Heart left ventricle (tissue), 16 donors: Measurements from ENCODE around the gene PCSK2. TPM values are rescaled to one million over a fixed set of nuclear protein-coding genes. Genes with fewer than 3 reads are reported as not detected.

Source experiments
- ATAC-seq, 4 donors: fragments of 200-7000 bp; cut with Tn5 transposase; one replicate each; pipeline ENCODE4 v1.9.1; 2020 to 2022; ENCODE audit warnings: moderate library complexity in 4 of 4, mild to moderate bottlenecking in 3 of 4, moderate number of reproducible peaks in 1 of 4
- DNase-seq, 5 donors: peaks; one replicate each; pipeline ENCODE4 v3.0.0-alpha.2; 2020
- H3K27ac ChIP-seq, 12 donors: fragments of 200-600 bp; sonication (generic) in 4 of 12; one replicate each; pipeline versions ENCODE4 v1.5.0 to v1.8.0; 2016 to 2022; ENCODE audit warnings: mild to moderate bottlenecking in 2 of 12
- H3K27me3 ChIP-seq, 9 donors: fragments of 200-600 bp; sonication (generic) in 2 of 9; one replicate each; pipeline versions ENCODE4 v1.5.1 to v1.8.0; 2016 to 2022; ENCODE audit warnings: mild to moderate bottlenecking in 3 of 9
- H3K36me3 ChIP-seq, 9 donors: fragments of 200-600 bp; sonication (generic) in 2 of 9; one replicate each; pipeline versions ENCODE4 v1.5.0 to v1.8.0; 2018 to 2022; ENCODE audit warnings: mild to moderate bottlenecking in 2 of 9
- H3K4me1 ChIP-seq, 12 donors: fragments of 200-600 bp; sonication (generic) in 4 of 12; one replicate each; pipeline versions ENCODE4 v1.5.0 to v1.8.0; 2016 to 2022; ENCODE audit warnings: mild to moderate bottlenecking in 3 of 12
- H3K4me3 ChIP-seq, 12 donors: fragments of 200-600 bp; sonication (generic) in 4 of 12; one replicate each; pipeline versions ENCODE4 v1.5.0 to v1.8.0; 2017 to 2022; ENCODE audit warnings: mild to moderate bottlenecking in 9 of 12, moderate library complexity in 4 of 12
- H3K9me3 ChIP-seq, 12 donors: fragments of 200-600 bp; sonication (generic) in 4 of 12; one replicate each; pipeline versions ENCODE4 v1.5.0 to v1.8.0; 2016 to 2022; ENCODE audit warnings: mild to moderate bottlenecking in 1 of 12
- CTCF ChIP-seq, 12 donors: fragments of 200-600 bp; sonication (generic) in 4 of 12; IDR thresholded peaks; one replicate each; pipeline versions ENCODE4 v1.5.0 to v1.8.0; 2018 to 2022; ENCODE audit warnings: antibody characterized with exemption in 12 of 12, mild to moderate bottlenecking in 5 of 12
- POLR2A ChIP-seq, 2 donors: fragments of 450-650 bp; IDR thresholded peaks; one replicate each; pipeline ENCODE4 v1.6.1; 2017; ENCODE audit warnings: antibody characterized with exemption in 2 of 2, mild to moderate bottlenecking in 2 of 2, moderate library complexity in 2 of 2
- WGBS, 4 donors: extraction: QIAGEN DNeasy Blood & Tissue Kit in 2 of 4; methylation state at CpG; one replicate each; pipeline versions ENCODE4 v1.1.5 to v1.1.7; 2013 to 2018; 5-methylcytosine and 5-hydroxymethylcytosine counted together
- intact Hi-C, 10 donors: fragments of 100-400 bp; cut with DNase I; formaldehyde crosslinking; loops; one replicate each; pipeline versions ENCODE4 v1.11.1 to v1.14.2; 2022
- polyA plus RNA-seq, 2 donors: library from polyadenylated mRNA; stranded (reverse); fragments of 200-250 nt; gene quantifications; one replicate each; pipeline ENCODE4 v1.2.3, GENCODE V29; 2013
- total RNA-seq, 9 donors: library from RNA; depleted of rRNA in 2 of 9; stranded (reverse); fragments of >200 nt in 2 of 9; fragmentation: NEBNext Ultra II Directional in 3 of 9; extraction: Animal tissue kit (Norgen Biotek cat#: 25700) in 3 of 9; gene quantifications; one replicate each; pipeline versions ENCODE4 v1.1.0 to v1.2.4, GENCODE V29; 2016 to 2023
- donor health status: ischemic (EF 13 %, LVEDD 7.1; RV severe dilation, severe dysfunction).
- donor health status: healthy with polysubstance abuse.
- donor health status: DM: no; HTN: yes; CAD: no.
- donor health status: DM: no; HTN: no; CAD: no.
- donor health status: ischemic (EF 25% LVEDD 6.9; RV normal size, moderate dysfunction).
- donor health status: ischemic (EF 25% LVEDD 5.7; RV mildly dilated, moderate dysfunction).
- donor health status: healthy.
- donor health status: DM: yes; HTN: yes; CAD: no.
- donor health status: ischemic (EF 35%, LVEDD 5.7; RV mildly dilated, moderate dysfunction).
- donor health status: nonischemic (EF 11% LVEDD 7.7; RV severe dilation, severe dysfunction).
- donor health status: DM: yes; HTN: yes; CAD: no.
- donor health status: PGD.
- donor health status: ischemic (EF 29% LVEDD 5.4; RV normal size, mild dysfunction).
- donor health status: nonischemic (EF 23%, LVEDD 6.1; RV moderate dilation, normal function).

Gene PCSK2
- total and polyA plus RNA-seq, 11 donors = 0.11 to 2.0 (median 0.55) TPM

GRCh38 chr20:17505636-17506517 lies 279.0 kb downstream of the PCSK2 start:
- intact Hi-C loops = loop anchor here (1.0 to 10.0 kb wide), 12 partner anchors 28 to 771 kb away; partner anchors contain the start of genes KAT14 (in 1 of the 10) and PET117 (in 1 of the 10)
- TF ChIP-seq POLR2A (IDR thresholded peaks at IDR 0.05) (no peak), CTCF (IDR thresholded peaks at IDR 0.05) (no peak)
- Histone ChIP-seq H3K4me1 (peaks cover 0 to 19% (median 5%) of the 10 kb centered on the region in 12 donors), H3K9me3 (no peaks in the 10 kb centered on the region), H3K27me3 (no peaks in the 10 kb centered on the region), H3K4me3 (peak overlapping the region in 8 of 12 donors; percentile 51 to 65 (median 58)), H3K27ac (peak overlapping the region in 4 of 12 donors; percentile 29 to 65 (median 45)), H3K36me3 (no peaks in the 10 kb centered on the region)
- peak in 3 of 4 donors; percentile 6 to 9 (median 7) for ATAC-seq
- WGBS, 4 donors = 83 to 86% (median 84%) methylated on average over 19 of the region's 19 CpGs
- no peak for DNase-seq

GRCh38 chr20:17507032-17507431 lies 280.2 kb downstream of the PCSK2 start:
- H3K27me3 ChIP-seq = no peaks in the 10 kb centered on the region
- ATAC-seq (no peak), DNase-seq (no peak)
- H3K9me3 ChIP-seq = no peaks in the 10 kb centered on the region
- peaks cover 0 to 19% (median 5%) of the 10 kb centered on the region in 12 donors for H3K4me1 ChIP-seq
- no peak overlapping the region for H3K27ac ChIP-seq
- H3K4me3 ChIP-seq = no peak overlapping the region
- no peak for TF ChIP-seq POLR2A (IDR thresholded peaks at IDR 0.05)
- TF ChIP-seq CTCF (IDR thresholded peaks at IDR 0.05) = no peak
- intact Hi-C loops = loop anchor here in 8 of 10 donors (5.0 to 10.0 kb wide), 8 partner anchors 390 to 770 kb away; partner anchors contain the start of genes KAT14 (in 1 of the 8) and PET117 (in 1 of the 8)
- WGBS, 4 donors = 93 to 100% (median 95%) methylated on average over 2 of the region's 2 CpGs
- no peaks in the 10 kb centered on the region for H3K36me3 ChIP-seq

- DNase-seq (no peak), ATAC-seq (no peak)
- Histone ChIP-seq H3K36me3 (no peaks in the 10 kb centered on the region), H3K27ac (no peak overlapping the region), H3K27me3 (no peaks in the 10 kb centered on the region), H3K4me3 (no peak overlapping the region), H3K9me3 (no peaks in the 10 kb centered on the region), H3K4me1 (peaks cover 0 to 19% (median 5%) of the 10 kb centered on the region in 12 donors)
- 91 to 92% (median 92%) methylated on average over 5 of the region's 5 CpGs for WGBS, 4 donors
- intact Hi-C loops = loop anchor here in 8 of 10 donors (5.0 to 10.0 kb wide), 8 partner anchors 390 to 770 kb away; partner anchors contain the start of genes KAT14 (in 1 of the 8) and PET117 (in 1 of the 8)
- TF ChIP-seq CTCF (IDR thresholded peaks at IDR 0.05) (no peak), POLR2A (IDR thresholded peaks at IDR 0.05) (no peak)
Observed at GRCh38 chr20:17507531-17507930, 280.7 kb downstream of the PCSK2 start.

- no peak for DNase-seq
- H3K36me3 ChIP-seq = no peaks in the 10 kb centered on the region
- WGBS, 4 donors = 90 to 96% (median 91%) methylated on average over 17 to 18 of the region's 18 CpGs
- H3K27ac ChIP-seq = no peak overlapping the region
- TF ChIP-seq CTCF (IDR thresholded peaks at IDR 0.05) (no peak), POLR2A (IDR thresholded peaks at IDR 0.05) (no peak)
- no peaks in the 10 kb centered on the region for H3K9me3 ChIP-seq
- H3K4me3 ChIP-seq = no peak overlapping the region
- ATAC-seq = no peak
- H3K4me1 ChIP-seq = peaks cover 0 to 19% (median 5%) of the 10 kb centered on the region in 12 donors
- intact Hi-C loops = loop anchor here in 8 of 10 donors (5.0 to 10.0 kb wide), 8 partner anchors 389 to 769 kb away; partner anchors contain the start of genes KAT14 (in 1 of the 8) and PET117 (in 1 of the 8)
- H3K27me3 ChIP-seq = no peaks in the 10 kb centered on the region
Observed at GRCh38 chr20:17508756-17509155, 281.9 kb downstream of the PCSK2 start.
